ENCODE results near the gene KRTAP20-3.

GRCh38 chr21:30629200-30629599 is 13.5 kb upstream of the KRTAP20-3 start:
- no peak for TF ChIP-seq POLR2AphosphoS5 (IDR thresholded peaks at IDR 0.05; ENCODE audit: low read depth)
- no peak for TF ChIP-seq CTCF (conservative IDR thresholded peaks at IDR 0.05; ENCODE audit: low read depth in 2 of 2)
- TF ChIP-seq EZH2 (IDR thresholded peaks at IDR 0.05; ENCODE audit: low read depth, unreplicated experiment) = no peak
- no peak for TF ChIP-seq EZH2phosphoT487 (IDR thresholded peaks at IDR 0.05; ENCODE audit: unreplicated experiment)
- TF ChIP-seq CREB1 (CRISPR knock-in tag; IDR thresholded peaks at IDR 0.05; ENCODE audit: low read depth) = no peak

Measured in GM23338 (cell line).